Right lobe of liver (tissue), 4 donors: ENCODE results near the gene DES.

Experiments
- CTCF ChIP-seq, 4 donors: fragments of 200-600 bp in 3 of 4; fragments of 450-650 bp in 1 of 4; IDR thresholded peaks; one replicate each; pipeline versions ENCODE4 v1.5.1 to v1.8.0; 2016 to 2022; ENCODE audit warnings: antibody characterized with exemption in 4 of 4, mild to moderate bottlenecking in 2 of 4
- POLR2A ChIP-seq: fragments of 450-650 bp; IDR thresholded peaks from one replicate; pipeline ENCODE4 v1.6.1; 2017; ENCODE audit warnings: antibody characterized with exemption, mild to moderate bottlenecking
- donor health status: DM: no; HTN: no; CAD: no.
- donor health status: DM: no; HTN: no; CAD: no.
- donor health status: DM: no; HTN: yes; CAD: no.

- TF ChIP-seq POLR2A (no peak), CTCF (IDR thresholded peaks at IDR 0.05) (no peak)
Measured at GRCh38 chr2:219471476-219472371, 53.5 kb downstream of the DES start.
